Brain microvascular endothelial cell (primary cell): ENCODE measurements around the gene ASB6.

Experiments
- DNase-seq: peaks from one replicate; pipeline ENCODE4 v3.0.0-alpha.2; 2020
- H3K27ac ChIP-seq: fragments of 250-450 bp; sonication (Bioruptor Pico); 2 replicates; pipeline ENCODE4 v1.5.1; 2020; ENCODE audit warnings: mild to moderate bottlenecking, moderate library complexity
- H3K27me3 ChIP-seq: fragments of 250-450 bp; sonication (Bioruptor Pico); replicated peaks from 2 replicates; pipeline ENCODE4 v1.5.1; 2020; ENCODE audit warnings: mild to moderate bottlenecking
- H3K36me3 ChIP-seq: fragments of 250-450 bp; sonication (Bioruptor Pico); replicated peaks from 2 replicates; pipeline ENCODE4 v1.5.1; 2020; ENCODE audit warnings: mild to moderate bottlenecking
- H3K4me3 ChIP-seq: 2 replicates; pipeline ENCODE4 v1.5.1; 2011; ENCODE audit warnings: low read depth, mild to moderate bottlenecking, control low read depth, low read length, moderate library complexity
- CTCF ChIP-seq: IDR thresholded peaks from 2 replicates; pipeline ENCODE4 v1.5.1; 2011; ENCODE audit warnings: low read depth, mild to moderate bottlenecking, moderate library complexity, low read length, control low read depth, inconsistent platforms; ENCODE audit errors: missing control alignments
- in situ Hi-C: cut with HindIII; loops from 2 replicates; pipeline ENCODE4 v1.10.0; 2017; ENCODE audit warnings: low sequenced_read_pairs, low pct_ligation_motif_present

Gene ASB6

GRCh38 chr9:129685220-129685932 lies 43.4 kb upstream of the ASB6 start:
- no peak for TF ChIP-seq CTCF
- Histone ChIP-seq H3K36me3 (no peaks in the 10 kb centered on the region), H3K4me3 (no peak overlapping the region), H3K27ac (no peak overlapping the region), H3K27me3 (no peaks in the 10 kb centered on the region)
- in situ Hi-C loops: no loop called here
- DNase-seq: no peak

- in situ Hi-C loops: no loop called here
- Histone ChIP-seq H3K27ac (no peak overlapping the region), H3K36me3 (no peaks in the 10 kb centered on the region), H3K27me3 (peaks cover 2% of the 10 kb centered on the region), H3K4me3 (no peak overlapping the region)
- TF ChIP-seq CTCF: no peak
- no peak for DNase-seq
Measured at GRCh38 chr9:129682381-129682780, 40.4 kb upstream of the ASB6 start.

- in situ Hi-C loops: no loop called here
- no peak for DNase-seq
- Histone ChIP-seq H3K4me3 (no peak overlapping the region), H3K27me3 (peaks cover 6% of the 10 kb centered on the region), H3K27ac (no peak overlapping the region), H3K36me3 (no peaks in the 10 kb centered on the region)
- no peak for TF ChIP-seq CTCF
Measured at GRCh38 chr9:129681924-129682323, 40.0 kb upstream of the ASB6 start.

GRCh38 chr9:129679537-129679936 lies 37.6 kb upstream of the ASB6 start:
- Histone ChIP-seq H3K27ac (no peak overlapping the region), H3K4me3 (no peak overlapping the region), H3K36me3 (no peaks in the 10 kb centered on the region), H3K27me3 (peaks cover 25% of the 10 kb centered on the region)
- in situ Hi-C loops: no loop called here
- DNase-seq: no peak
- no peak for TF ChIP-seq CTCF

GRCh38 chr9:129678844-129679243 lies 36.9 kb upstream of the ASB6 start:
- no peak for DNase-seq
- H3K36me3 ChIP-seq: no peaks in the 10 kb centered on the region
- TF ChIP-seq CTCF: no peak
- H3K4me3 ChIP-seq: no peak overlapping the region
- in situ Hi-C loops: no loop called here
- peaks cover 25% of the 10 kb centered on the region for H3K27me3 ChIP-seq
- H3K27ac ChIP-seq: no peak overlapping the region

- DNase-seq: no peak
- Histone ChIP-seq H3K27ac (no peak overlapping the region), H3K4me3 (no peak overlapping the region), H3K27me3 (peaks cover 25% of the 10 kb centered on the region), H3K36me3 (no peaks in the 10 kb centered on the region)
- in situ Hi-C loops: no loop called here
- no peak for TF ChIP-seq CTCF
Measured at GRCh38 chr9:129677456-129677855, 35.5 kb upstream of the ASB6 start.
